Measurements from ENCODE around the gene C5orf63. TPM values are rescaled to one million over a fixed set of nuclear protein-coding genes. Genes with fewer than 3 reads are reported as not detected.
"Not testable (repeated sequence)": the region's sequence is repeated elsewhere in the genome, so short reads cannot be mapped to it uniquely, and the experiment has no call there.

C5orf63 gene
- total RNA-seq: 4.0 and 7.0 TPM in 2 replicates

DNA sequence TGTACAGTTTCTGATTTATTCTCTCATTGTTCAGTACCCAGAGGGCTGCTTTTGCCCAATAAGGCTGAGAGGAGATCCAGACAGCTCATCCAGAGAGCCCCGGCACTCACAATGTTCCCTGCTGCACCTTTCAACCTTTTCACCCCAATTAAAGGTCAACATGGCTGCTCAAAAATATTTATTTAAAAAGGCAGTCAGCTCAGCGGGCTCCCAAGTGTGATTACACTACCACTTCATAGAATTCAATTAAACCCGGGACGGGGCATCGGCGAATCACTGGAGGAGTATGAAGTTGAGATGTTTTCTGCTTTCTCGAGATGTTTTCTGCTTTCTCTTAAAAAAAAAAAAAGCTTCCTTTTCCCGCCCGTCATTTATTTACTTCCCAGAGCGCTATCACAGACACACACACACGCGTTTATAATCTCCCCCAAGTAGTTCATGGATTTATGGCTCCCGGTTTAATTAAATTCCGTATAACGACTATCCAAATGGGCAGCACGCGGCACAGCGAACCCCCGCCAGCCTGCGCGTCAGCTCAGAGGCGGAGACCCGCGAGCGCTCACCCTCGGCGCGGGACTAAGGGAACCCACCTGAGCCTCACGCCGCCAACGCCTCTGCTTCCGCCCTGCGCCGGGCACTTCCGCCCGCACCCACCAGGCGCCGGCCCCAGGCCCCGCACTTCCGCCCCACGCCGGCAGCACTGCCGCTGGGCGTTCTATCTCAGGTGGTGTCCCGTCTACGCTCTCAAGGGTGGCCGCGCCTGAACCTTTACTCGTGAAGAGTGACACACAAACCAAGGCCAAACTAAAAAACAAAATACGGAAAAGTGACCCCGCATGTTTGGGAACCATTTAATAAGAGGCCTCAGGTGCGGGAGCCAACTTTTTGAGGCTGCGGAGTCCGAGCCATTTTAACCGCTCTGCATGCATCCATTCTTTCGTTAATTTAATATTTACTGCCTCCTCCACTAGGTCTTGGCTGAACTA, at the start of gene C5orf63:
Gene C5orf63 (minus strand): TSS at position 642 of the 986 bp plus-strand sequence. CDS start 14,507 bp downstream, outside the sequence.
- Mint-ChIP-seq H3K4me1 (ENCODE audit: low read depth) (peaks cover 22% of the 10 kb centered on the region), H3K27me3 (ENCODE audit: insufficient read depth) (no peaks in the 10 kb centered on the region), H3K9me3 (no peaks in the 10 kb centered on the region), H3K4me3 (peak within 1 kb of the TSS; percentile 92), H3K36me3 (ENCODE audit: low read depth) (peaks cover 8% of the 10 kb centered on the region), H3K27ac (peak within 1 kb of the TSS; percentile 88)
- peak; percentile 66 for DNase-seq (ENCODE audit: low spot score)
- intact Hi-C loops (cut with micrococcal nuclease): loop anchor here (1.0 to 5.0 kb wide), 5 partner anchors 43 to 221 kb away; partner anchors contain the start of gene MARCHF3

DNA sequence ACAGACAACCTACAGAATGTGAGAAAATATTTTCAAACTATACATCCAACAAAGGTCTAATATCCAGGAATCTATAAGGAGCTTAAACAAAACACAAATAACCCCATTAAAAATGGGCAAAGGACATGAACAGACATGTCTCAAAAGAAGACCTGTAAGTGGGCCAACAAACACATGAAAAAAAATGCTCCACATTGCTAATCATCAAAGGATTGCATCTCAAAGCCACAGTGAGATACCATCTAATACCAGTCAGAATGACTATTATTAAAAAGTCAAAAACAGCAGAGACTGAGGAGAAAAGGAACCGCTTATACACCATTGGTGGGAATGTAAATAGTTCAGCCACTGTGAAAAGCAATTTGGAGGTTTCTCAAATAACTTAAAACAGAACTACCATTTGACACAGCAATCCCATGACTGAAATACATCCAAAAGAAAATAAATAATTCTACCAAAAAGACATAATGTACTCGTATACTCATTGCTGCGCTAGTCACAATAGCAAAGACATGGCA, 39.1 kb upstream of the C5orf63 start:
- no peaks in the 10 kb centered on the region for H3K4me1 Mint-ChIP-seq (ENCODE audit: low read depth)
- H3K9me3 Mint-ChIP-seq: peaks cover 13% of the 10 kb centered on the region
- no peak overlapping the region for H3K4me3 Mint-ChIP-seq
- H3K36me3 Mint-ChIP-seq (ENCODE audit: low read depth): no peaks in the 10 kb centered on the region
- intact Hi-C loops (cut with micrococcal nuclease): no loop called here
- DNase-seq (ENCODE audit: low spot score): no peak
- H3K27ac Mint-ChIP-seq: no peak overlapping the region
- H3K27me3 Mint-ChIP-seq (ENCODE audit: insufficient read depth): peaks cover 4% of the 10 kb centered on the region

DNA sequence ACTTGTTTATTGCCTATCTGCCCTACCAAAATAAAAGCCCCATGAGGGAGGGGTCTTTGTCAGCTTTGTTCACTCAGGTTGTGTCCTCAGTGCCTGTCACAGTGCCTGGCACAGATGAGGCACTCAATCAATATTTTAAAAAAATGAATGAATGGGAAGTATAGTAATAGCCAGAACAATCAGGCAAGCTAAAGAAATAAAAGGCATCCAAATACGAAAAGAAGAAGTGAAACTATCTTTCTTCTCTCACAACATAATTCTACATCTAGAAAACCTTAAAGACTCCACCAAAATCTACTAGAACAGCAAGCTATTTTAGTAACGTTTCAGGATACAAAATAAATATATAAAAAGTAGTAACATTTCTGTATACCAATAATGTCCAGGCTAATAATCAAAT, 37.8 kb upstream of the C5orf63 start:
- H3K27me3 Mint-ChIP-seq (ENCODE audit: insufficient read depth): peaks cover 4% of the 10 kb centered on the region
- no peak overlapping the region for H3K27ac Mint-ChIP-seq
- no peaks in the 10 kb centered on the region for H3K4me1 Mint-ChIP-seq (ENCODE audit: low read depth)
- no peak overlapping the region for H3K4me3 Mint-ChIP-seq
- H3K9me3 Mint-ChIP-seq: peaks cover 13% of the 10 kb centered on the region
- no peaks in the 10 kb centered on the region for H3K36me3 Mint-ChIP-seq (ENCODE audit: low read depth)
- DNase-seq (ENCODE audit: low spot score): no peak
- intact Hi-C loops (cut with micrococcal nuclease): no loop called here

DNA sequence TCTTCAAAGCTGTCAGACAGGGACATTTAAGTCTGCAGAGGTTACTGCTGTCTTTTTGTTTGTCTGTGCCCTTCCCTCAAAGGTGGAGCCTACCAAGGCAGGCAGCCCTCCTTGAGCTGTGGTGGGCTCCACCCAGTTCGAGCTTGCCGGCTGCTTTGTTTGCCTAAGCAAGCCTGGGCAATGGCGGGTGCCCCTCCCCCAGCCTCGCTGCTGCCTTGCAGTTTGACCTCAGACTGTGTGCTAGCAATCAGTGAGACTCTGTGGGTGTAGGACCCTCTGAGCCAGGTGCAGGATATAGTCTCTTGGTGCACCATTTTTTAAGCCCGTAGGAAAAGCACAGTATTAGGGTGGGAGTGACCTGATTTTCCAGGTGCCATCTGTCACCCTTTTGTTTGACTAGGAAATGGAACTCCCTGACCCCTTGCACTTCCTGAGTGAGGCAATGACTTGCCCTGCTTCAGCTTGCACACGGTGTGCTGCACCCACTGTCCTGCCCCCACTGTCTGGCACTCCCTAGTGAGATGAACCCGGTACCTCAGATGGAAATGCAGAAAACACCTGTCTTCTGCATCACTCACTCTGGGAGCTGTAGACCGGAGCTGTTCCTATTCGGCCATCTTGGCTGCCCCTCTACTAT, 35.4 kb upstream of the C5orf63 start:
- H3K27me3 Mint-ChIP-seq (ENCODE audit: insufficient read depth); H3K4me3 Mint-ChIP-seq; H3K27ac Mint-ChIP-seq; DNase-seq (ENCODE audit: low spot score); H3K36me3 Mint-ChIP-seq (ENCODE audit: low read depth); H3K4me1 Mint-ChIP-seq (ENCODE audit: low read depth); intact Hi-C loops (cut with micrococcal nuclease): not testable (repeated sequence)
- H3K9me3 Mint-ChIP-seq: peaks cover 13% of the 10 kb centered on the region

DNA sequence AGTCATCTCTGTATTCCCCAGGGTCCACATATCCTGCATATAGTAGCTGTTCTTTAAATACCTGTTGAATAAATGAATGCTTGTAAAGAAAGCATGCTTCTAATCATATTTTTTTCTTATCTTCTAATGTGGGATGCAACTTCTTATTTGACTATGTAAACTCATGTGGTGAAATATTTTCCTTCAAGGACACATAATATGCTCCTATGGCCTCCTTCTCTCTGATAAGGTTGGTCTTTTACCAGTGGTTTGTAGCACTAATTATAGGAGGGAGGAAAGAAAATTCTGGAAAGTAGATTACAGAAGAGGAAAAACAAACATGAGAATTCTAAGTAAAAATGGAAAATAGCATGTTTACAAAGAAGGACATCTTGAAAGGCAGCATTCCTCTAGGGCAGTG, 28.6 kb upstream of the C5orf63 start:
- Mint-ChIP-seq H3K4me1 (ENCODE audit: low read depth) (no peaks in the 10 kb centered on the region), H3K27me3 (ENCODE audit: insufficient read depth) (peaks cover 5% of the 10 kb centered on the region), H3K36me3 (ENCODE audit: low read depth) (no peaks in the 10 kb centered on the region), H3K9me3 (no peaks in the 10 kb centered on the region), H3K4me3 (no peak overlapping the region), H3K27ac (no peak overlapping the region)
- DNase-seq (ENCODE audit: low spot score): no peak
- intact Hi-C loops (cut with micrococcal nuclease): no loop called here

DNA sequence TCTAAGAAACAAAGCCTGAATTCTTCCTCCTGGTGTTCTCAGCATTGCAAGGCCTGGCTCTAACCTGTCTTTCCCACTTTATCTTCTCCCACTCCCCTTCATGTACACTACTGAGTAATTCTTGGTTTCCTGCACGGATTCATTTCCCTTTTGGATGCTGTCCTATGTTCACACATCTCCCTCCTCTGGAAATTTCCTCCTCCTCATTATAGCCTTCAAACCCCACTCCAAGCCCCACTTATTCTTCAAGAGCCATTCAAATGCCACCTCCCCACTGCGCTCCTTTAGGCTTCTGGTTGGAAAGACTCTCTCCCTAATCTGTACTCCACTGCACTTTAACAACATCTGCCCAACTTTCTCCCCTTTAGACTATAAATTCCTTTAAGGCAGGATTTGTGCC, 28.2 kb upstream of the C5orf63 start:
- Mint-ChIP-seq H3K9me3 (no peaks in the 10 kb centered on the region), H3K4me3 (no peak overlapping the region), H3K27me3 (ENCODE audit: insufficient read depth) (peaks cover 5% of the 10 kb centered on the region), H3K36me3 (ENCODE audit: low read depth) (no peaks in the 10 kb centered on the region), H3K27ac (no peak overlapping the region), H3K4me1 (ENCODE audit: low read depth) (no peaks in the 10 kb centered on the region)
- intact Hi-C loops (cut with micrococcal nuclease): no loop called here
- no peak for DNase-seq (ENCODE audit: low spot score)

DNA sequence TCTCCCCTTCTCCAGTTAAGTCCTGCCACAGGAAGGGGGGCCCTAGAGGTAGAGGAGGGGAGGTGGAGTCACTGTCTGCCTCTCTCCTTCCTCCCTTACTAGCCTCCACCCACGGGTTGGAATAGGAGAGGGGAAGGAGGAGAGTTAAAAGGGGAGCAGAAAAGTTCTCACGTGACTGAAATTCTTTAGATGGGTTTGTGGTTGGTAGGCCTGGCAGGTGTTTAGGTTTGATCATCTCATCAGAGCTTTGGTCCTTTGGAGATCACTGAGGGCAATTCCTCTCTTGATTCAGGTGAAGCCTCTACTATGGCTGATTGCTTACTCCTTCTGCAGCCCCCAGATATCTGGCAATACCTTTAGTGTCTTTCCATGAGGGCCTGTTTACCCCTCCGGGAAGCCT, 24.9 kb upstream of the C5orf63 start:
- H3K4me3 Mint-ChIP-seq: no peak overlapping the region
- no peaks in the 10 kb centered on the region for H3K4me1 Mint-ChIP-seq (ENCODE audit: low read depth)
- no peak for DNase-seq (ENCODE audit: low spot score)
- intact Hi-C loops (cut with micrococcal nuclease): no loop called here
- no peaks in the 10 kb centered on the region for H3K9me3 Mint-ChIP-seq
- H3K36me3 Mint-ChIP-seq (ENCODE audit: low read depth): no peaks in the 10 kb centered on the region
- no peak overlapping the region for H3K27ac Mint-ChIP-seq
- H3K27me3 Mint-ChIP-seq (ENCODE audit: insufficient read depth): peaks cover 7% of the 10 kb centered on the region

DNA sequence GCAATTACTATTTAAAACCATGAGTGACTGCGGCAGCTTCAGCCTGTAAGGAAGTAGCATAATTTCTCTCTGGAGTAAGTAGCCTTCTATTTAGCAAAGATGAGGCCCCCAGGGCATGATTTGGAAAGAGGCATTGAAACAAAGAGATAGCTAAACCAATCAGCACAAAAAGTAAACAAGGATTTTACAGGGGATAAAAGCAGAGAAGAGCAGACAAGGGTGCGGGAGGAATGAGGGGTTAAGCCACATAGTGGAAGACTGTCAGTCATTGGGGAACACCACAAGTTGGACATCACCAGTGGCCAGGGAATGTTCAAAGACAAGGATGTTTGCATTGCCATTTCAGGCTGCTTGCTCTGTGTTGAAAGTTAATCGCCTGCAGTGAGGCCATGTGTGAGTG, 24.0 kb upstream of the C5orf63 start:
- Mint-ChIP-seq H3K4me1 (ENCODE audit: low read depth) (no peaks in the 10 kb centered on the region), H3K36me3 (ENCODE audit: low read depth) (no peaks in the 10 kb centered on the region), H3K27me3 (ENCODE audit: insufficient read depth) (peaks cover 7% of the 10 kb centered on the region), H3K9me3 (no peaks in the 10 kb centered on the region), H3K4me3 (no peak overlapping the region), H3K27ac (no peak overlapping the region)
- no peak for DNase-seq (ENCODE audit: low spot score)
- intact Hi-C loops (cut with micrococcal nuclease): no loop called here

DNA sequence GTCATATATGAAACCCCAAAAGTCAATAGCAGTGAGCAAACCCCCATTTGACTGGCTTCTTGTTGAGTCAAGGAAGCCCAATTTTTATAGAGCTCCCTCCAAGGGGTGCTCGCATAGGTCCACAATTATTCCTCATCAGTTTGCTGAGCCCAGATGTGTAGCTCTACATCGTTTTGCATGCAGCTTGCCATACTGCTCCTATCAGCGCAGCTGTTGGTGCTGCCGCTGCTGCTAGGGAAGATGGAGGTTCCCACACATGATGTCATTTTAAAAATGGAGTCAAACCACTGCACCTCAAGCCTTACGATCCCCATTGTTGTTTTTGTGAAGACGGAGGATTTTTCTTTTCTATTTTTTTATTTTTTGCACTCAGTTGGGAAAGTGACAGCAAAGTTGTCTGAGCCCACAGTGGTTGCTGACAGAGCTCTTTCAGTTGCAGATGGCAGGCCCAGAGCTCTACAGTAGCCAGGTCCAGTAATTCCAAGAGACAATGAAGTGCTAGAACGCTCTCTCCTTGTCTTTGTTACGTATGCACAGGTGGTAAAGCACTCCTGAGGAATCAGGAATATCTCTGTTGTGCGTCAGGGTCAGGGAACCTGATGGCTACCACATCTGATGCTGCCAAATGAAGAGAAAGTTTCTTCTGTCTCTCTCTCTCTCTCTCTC, 23.2 kb upstream of the C5orf63 start:
- H3K9me3 Mint-ChIP-seq: no peaks in the 10 kb centered on the region
- no peaks in the 10 kb centered on the region for H3K36me3 Mint-ChIP-seq (ENCODE audit: low read depth)
- peaks cover 6% of the 10 kb centered on the region for H3K27me3 Mint-ChIP-seq (ENCODE audit: insufficient read depth)

DNA sequence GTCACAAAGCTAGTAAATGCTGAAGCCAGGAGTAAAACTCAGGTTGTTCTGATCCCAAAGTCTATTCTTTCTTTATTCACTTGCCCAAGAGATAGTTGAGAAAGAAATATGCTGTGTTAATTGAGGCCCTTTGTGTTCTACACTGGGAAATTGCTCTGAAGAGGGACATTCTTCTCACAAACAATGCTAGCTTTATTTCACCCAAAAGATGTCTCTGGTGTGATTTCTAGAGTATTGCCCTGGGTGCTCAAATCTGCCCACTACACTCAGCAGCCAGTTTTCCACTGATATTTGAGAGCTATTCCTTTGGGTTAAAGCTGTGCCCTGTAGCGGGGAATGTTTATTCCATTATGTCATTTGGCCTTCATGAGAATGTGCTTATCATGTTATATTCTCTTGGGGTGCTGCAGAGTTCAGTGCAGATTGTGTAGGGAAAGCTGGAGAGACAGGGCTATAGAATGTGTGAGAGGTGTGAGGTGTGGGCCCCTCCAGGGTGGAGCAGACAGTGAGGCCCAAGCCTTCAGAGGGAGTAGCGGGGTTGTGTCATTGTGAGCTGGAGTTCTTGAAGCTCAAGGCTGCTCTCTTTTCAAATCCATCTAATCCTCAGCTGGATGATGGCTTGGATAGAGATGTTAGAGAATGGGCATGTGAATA, 21.0 kb upstream of the C5orf63 start:
- H3K27ac Mint-ChIP-seq: no peak overlapping the region

More for the DNA sequence above, 23.2 kb upstream of the C5orf63 start:
- intact Hi-C loops (cut with micrococcal nuclease): no loop called here
- H3K4me1 Mint-ChIP-seq (ENCODE audit: low read depth): no peaks in the 10 kb centered on the region
- no peak for DNase-seq (ENCODE audit: low spot score)
- H3K4me3 Mint-ChIP-seq: no peak overlapping the region
- H3K27ac Mint-ChIP-seq: no peak overlapping the region

DNA sequence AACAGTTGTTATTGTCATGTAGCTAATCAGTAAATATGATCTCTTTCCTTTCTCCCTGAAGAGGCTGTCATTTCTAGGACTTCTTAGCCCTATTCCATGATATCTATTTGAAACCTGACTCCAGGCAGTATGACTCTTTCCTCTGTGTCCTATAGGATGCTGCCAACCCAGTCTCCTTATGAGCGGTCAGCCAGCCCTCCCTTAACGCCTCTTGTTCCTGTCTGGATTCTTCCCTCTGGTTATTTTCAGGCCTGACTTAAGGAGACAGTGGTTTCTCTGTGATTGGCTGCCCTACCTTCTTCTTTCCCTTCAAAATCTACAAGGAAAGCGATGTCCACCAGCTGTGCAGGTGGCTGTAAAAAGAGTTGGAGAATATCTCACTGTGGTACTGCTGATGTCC, 19.4 kb upstream of the C5orf63 start:
- H3K27me3 Mint-ChIP-seq (ENCODE audit: insufficient read depth): peaks cover 2% of the 10 kb centered on the region
- H3K4me1 Mint-ChIP-seq (ENCODE audit: low read depth): peaks cover 6% of the 10 kb centered on the region
- no peaks in the 10 kb centered on the region for H3K9me3 Mint-ChIP-seq

More for the DNA sequence above, 21.0 kb upstream of the C5orf63 start:
- DNase-seq (ENCODE audit: low spot score): no peak
- Mint-ChIP-seq H3K4me1 (ENCODE audit: low read depth) (peaks cover 2% of the 10 kb centered on the region), H3K9me3 (no peaks in the 10 kb centered on the region), H3K36me3 (ENCODE audit: low read depth) (no peaks in the 10 kb centered on the region), H3K4me3 (no peak overlapping the region), H3K27me3 (ENCODE audit: insufficient read depth) (peaks cover 2% of the 10 kb centered on the region)
- intact Hi-C loops (cut with micrococcal nuclease): no loop called here

DNA sequence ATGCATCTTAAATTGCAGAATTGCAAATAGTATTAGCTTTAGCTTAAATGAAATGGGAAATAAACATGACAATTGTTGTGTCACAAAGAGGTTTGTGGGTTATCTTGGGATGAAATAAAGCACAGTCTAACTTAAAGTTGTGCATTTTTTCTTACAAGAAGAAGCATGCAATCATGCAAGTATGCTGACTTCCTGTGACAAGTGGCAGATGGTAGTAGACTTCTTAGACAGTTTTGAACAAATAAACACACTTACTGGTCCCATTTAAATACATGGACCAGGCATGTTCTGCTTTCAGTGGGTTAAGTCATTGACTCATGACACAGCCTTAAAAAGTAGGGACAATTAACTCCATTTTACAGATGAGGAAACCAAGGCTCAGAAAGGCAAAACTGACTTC, 15.9 kb upstream of the C5orf63 start:
- no peaks in the 10 kb centered on the region for H3K36me3 Mint-ChIP-seq (ENCODE audit: low read depth)
- peaks cover 6% of the 10 kb centered on the region for H3K4me1 Mint-ChIP-seq (ENCODE audit: low read depth)
- H3K27me3 Mint-ChIP-seq (ENCODE audit: insufficient read depth): peaks cover 3% of the 10 kb centered on the region
- no peak overlapping the region for H3K27ac Mint-ChIP-seq
- intact Hi-C loops (cut with micrococcal nuclease): no loop called here
- H3K9me3 Mint-ChIP-seq: no peaks in the 10 kb centered on the region
- no peak for DNase-seq (ENCODE audit: low spot score)
- H3K4me3 Mint-ChIP-seq: no peak overlapping the region

More for the DNA sequence above, 19.4 kb upstream of the C5orf63 start:
- intact Hi-C loops (cut with micrococcal nuclease): no loop called here
- Mint-ChIP-seq H3K36me3 (ENCODE audit: low read depth) (no peaks in the 10 kb centered on the region), H3K4me3 (no peak overlapping the region), H3K27ac (no peak overlapping the region)
- no peak for DNase-seq (ENCODE audit: low spot score)
